ENCODE data around the gene BACH2. TPM values are rescaled to one million over a fixed set of nuclear protein-coding genes. Genes with fewer than 3 reads are reported as not detected.

BACH2 gene
- polyA plus RNA-seq, 1 donor (not counting 4 experiments of a cell fraction or from before 2014, with no cell fraction given) = 0.50 TPM

GRCh38 chr6:90190131-90190530, 106.5 kb downstream of the BACH2 start:
- Histone ChIP-seq H3K9me1 (ENCODE audit: control insufficient read depth, extremely low read depth, insufficient read depth, low read length) (no peaks in the 10 kb centered on the region), H3K4me3 (ENCODE audit: control insufficient read depth in 2 of 3, extremely low read depth in 1 of 3, insufficient read depth in 2 of 3, low read depth in 1 of 3, low read length in 3 of 3) (no peak overlapping the region), H3K79me2 (ENCODE audit: control insufficient read depth, insufficient read depth, low read length) (no peaks in the 10 kb centered on the region), H3K9ac (ENCODE audit: control insufficient read depth, extremely low read depth, insufficient read depth, low read length) (no peak overlapping the region), H3K27ac (ENCODE audit: control insufficient read depth, insufficient read depth, low read length) (no peak overlapping the region), H4K20me1 (ENCODE audit: control insufficient read depth, extremely low read depth, insufficient read depth, low read length) (no peaks in the 10 kb centered on the region), H3K27me3 (ENCODE audit: control insufficient read depth, extremely low read depth, insufficient read depth, low read length) (no peaks in the 10 kb centered on the region), H3K9me3 (ENCODE audit: control insufficient read depth, low read depth, low read length) (no peaks in the 10 kb centered on the region), H3K4me2 (ENCODE audit: control insufficient read depth, extremely low read depth, insufficient read depth, low read depth, low read length) (no peak overlapping the region), H2AFZ (ENCODE audit: control insufficient read depth, low read length) (no peak overlapping the region), H3K36me3 (ENCODE audit: control insufficient read depth in 2 of 2, extremely low read depth in 1 of 2, insufficient read depth in 2 of 2, low read length in 2 of 2) (no peaks in the 10 kb centered on the region), H3K4me1 (ENCODE audit: control insufficient read depth, extremely low read depth, insufficient read depth, low read length) (peaks cover 18% of the 10 kb centered on the region)
- dilution Hi-C loops (cut with MboI; ENCODE audit: extremely low pct_ligation_motif_present, low sequenced_read_pairs) = no loop called here
- TF ChIP-seq EZH2 (IDR thresholded peaks at IDR 0.05; ENCODE audit: low read length) (no peak), CTCF (optimal IDR thresholded peaks at IDR 0.05 in 1 of 3, IDR thresholded peaks at IDR 0.05 in 1 of 3, conservative IDR thresholded peaks at IDR 0.05 in 1 of 3; ENCODE audit: extremely low read depth in 1 of 3, insufficient read depth in 2 of 3, low read length in 3 of 3) (no peak)
- FAIRE-seq = no peak
- DNase-seq (ENCODE audit: low read depth, low spot score) = no peak

- DNase-seq (ENCODE audit: low read depth, low spot score) (no peak), FAIRE-seq (no peak)
- Histone ChIP-seq H3K9ac (ENCODE audit: control insufficient read depth, extremely low read depth, insufficient read depth, low read length) (no peak overlapping the region), H3K79me2 (ENCODE audit: control insufficient read depth, insufficient read depth, low read length) (no peaks in the 10 kb centered on the region), H4K20me1 (ENCODE audit: control insufficient read depth, extremely low read depth, insufficient read depth, low read length) (no peaks in the 10 kb centered on the region), H3K4me1 (ENCODE audit: control insufficient read depth, extremely low read depth, insufficient read depth, low read length) (peaks cover 24% of the 10 kb centered on the region), H3K36me3 (ENCODE audit: control insufficient read depth in 2 of 2, extremely low read depth in 1 of 2, insufficient read depth in 2 of 2, low read length in 2 of 2) (no peaks in the 10 kb centered on the region), H3K4me3 (ENCODE audit: control insufficient read depth in 2 of 3, extremely low read depth in 1 of 3, insufficient read depth in 2 of 3, low read depth in 1 of 3, low read length in 3 of 3) (no peak overlapping the region), H3K27me3 (ENCODE audit: control insufficient read depth, extremely low read depth, insufficient read depth, low read length) (no peaks in the 10 kb centered on the region), H3K9me3 (ENCODE audit: control insufficient read depth, low read depth, low read length) (no peaks in the 10 kb centered on the region), H3K9me1 (ENCODE audit: control insufficient read depth, extremely low read depth, insufficient read depth, low read length) (no peaks in the 10 kb centered on the region), H3K4me2 (ENCODE audit: control insufficient read depth, extremely low read depth, insufficient read depth, low read depth, low read length) (peak overlapping the region; percentile 63), H3K27ac (ENCODE audit: control insufficient read depth, insufficient read depth, low read length) (no peak overlapping the region), H2AFZ (ENCODE audit: control insufficient read depth, low read length) (peak overlapping the region; percentile 42)
- TF ChIP-seq EZH2 (IDR thresholded peaks at IDR 0.05; ENCODE audit: low read length) = no peak
- TF ChIP-seq CTCF (optimal IDR thresholded peaks at IDR 0.05 in 1 of 3, IDR thresholded peaks at IDR 0.05 in 1 of 3, conservative IDR thresholded peaks at IDR 0.05 in 1 of 3; ENCODE audit: extremely low read depth in 1 of 3, insufficient read depth in 2 of 3, low read length in 3 of 3) = no peak
- dilution Hi-C loops (cut with MboI; ENCODE audit: extremely low pct_ligation_motif_present, low sequenced_read_pairs) = no loop called here
These were observed 109.1 kb downstream of the BACH2 start for GRCh38 chr6:90187437-90188121.

All from keratinocyte (primary cell).